ENCODE results near the gene DDX25. TPM values are rescaled to one million over a fixed set of nuclear protein-coding genes. Genes with fewer than 3 reads are reported as not detected.

The DDX25 gene
- total and polyA plus RNA-seq, 12 donors, result 0.01 TPM; not detected in 11

- intact Hi-C loops (cut with DNase I), result loop anchor here in 6 of 10 donors (5.0 to 10.0 kb wide), 5 partner anchors 129 to 339 kb away; partner anchors contain the start of genes FOXRED1 (in 2 of the 6), SRPRA (in 2 of the 6) and CDON (in 1 of the 6)
- ATAC-seq (no peak), DNase-seq (no peak)
- TF ChIP-seq CTCF (IDR thresholded peaks at IDR 0.05), result no peak
- H3K27ac ChIP-seq, result no peak overlapping the region
- H3K9me3 ChIP-seq, result no peaks in the 10 kb centered on the region
- no peaks in the 10 kb centered on the region for H3K4me1 ChIP-seq
- no peak overlapping the region for H3K4me3 ChIP-seq
- 64 to 70% methylated on average over 3 of the region's 3 CpGs for WGBS, 2 donors
- peaks cover 0 to 15% (median 0%) of the 10 kb centered on the region in 7 donors for H3K27me3 ChIP-seq
- no peaks in the 10 kb centered on the region for H3K36me3 ChIP-seq
Measured at GRCh38 chr11:125925804-125926203, 21.5 kb downstream of the DDX25 start.

- DNase-seq, result no peak
- intact Hi-C loops (cut with DNase I), result loop anchor here in 6 of 10 donors (5.0 to 10.0 kb wide), 5 partner anchors 128 to 338 kb away; partner anchors contain the start of genes FOXRED1 (in 2 of the 6), SRPRA (in 2 of the 6) and CDON (in 1 of the 6)
- WGBS, 2 donors, result 92% methylated on average over 12 of the region's 12 CpGs
Measured at GRCh38 chr11:125926682-125927081, 22.4 kb downstream of the DDX25 start.

GRCh38 chr11:125929445-125930075, 25.3 kb downstream of the DDX25 start:
- H3K4me1 ChIP-seq, result no peaks in the 10 kb centered on the region
- no peak overlapping the region for H3K4me3 ChIP-seq
- no peak overlapping the region for H3K27ac ChIP-seq
- H3K27me3 ChIP-seq, result peaks cover 0 to 22% (median 0%) of the 10 kb centered on the region in 7 donors
- no peaks in the 10 kb centered on the region for H3K36me3 ChIP-seq
- 80 to 91% methylated on average over 9 of the region's 9 CpGs for WGBS, 2 donors
- no peaks in the 10 kb centered on the region for H3K9me3 ChIP-seq
- intact Hi-C loops (cut with DNase I), result loop anchor here in 6 of 10 donors (5.0 to 10.0 kb wide), 7 partner anchors 65 to 335 kb away; partner anchors contain the start of genes FOXRED1 (in 2 of the 6), SRPRA (in 2 of the 6) and CDON (in 1 of the 6)
- no peak for ATAC-seq
- no peak for DNase-seq
- no peak for TF ChIP-seq CTCF (IDR thresholded peaks at IDR 0.05)

More at GRCh38 chr11:125926682-125927081, 22.4 kb downstream of the DDX25 start:
- Histone ChIP-seq H3K27ac (no peak overlapping the region), H3K27me3 (peaks cover 0 to 17% (median 0%) of the 10 kb centered on the region in 7 donors), H3K4me1 (no peaks in the 10 kb centered on the region), H3K9me3 (no peaks in the 10 kb centered on the region), H3K36me3 (no peaks in the 10 kb centered on the region), H3K4me3 (no peak overlapping the region)
- no peak for ATAC-seq
- TF ChIP-seq CTCF (IDR thresholded peaks at IDR 0.05), result no peak

- H3K27ac ChIP-seq, result no peak overlapping the region
- DNase-seq (no peak), ATAC-seq (no peak)
- H3K27me3 ChIP-seq, result peaks cover 0 to 22% (median 0%) of the 10 kb centered on the region in 7 donors
- no peaks in the 10 kb centered on the region for H3K36me3 ChIP-seq
- intact Hi-C loops (cut with DNase I), result loop anchor here in 1 of 10 donors (5.0 to 10.0 kb wide), 2 partner anchors 65 to 257 kb away; no protein-coding TSS in a partner anchor
- 92% methylated on average over 11 of the region's 11 CpGs for WGBS, 2 donors
- TF ChIP-seq CTCF (IDR thresholded peaks at IDR 0.05), result no peak
- H3K9me3 ChIP-seq, result no peaks in the 10 kb centered on the region
- no peaks in the 10 kb centered on the region for H3K4me1 ChIP-seq
- H3K4me3 ChIP-seq, result no peak overlapping the region
Measured at GRCh38 chr11:125930076-125930450, 25.8 kb downstream of the DDX25 start.

Data from heart right ventricle (tissue), 16 donors.